ENCODE data around the gene MXD4.

The MXD4 gene

DNA sequence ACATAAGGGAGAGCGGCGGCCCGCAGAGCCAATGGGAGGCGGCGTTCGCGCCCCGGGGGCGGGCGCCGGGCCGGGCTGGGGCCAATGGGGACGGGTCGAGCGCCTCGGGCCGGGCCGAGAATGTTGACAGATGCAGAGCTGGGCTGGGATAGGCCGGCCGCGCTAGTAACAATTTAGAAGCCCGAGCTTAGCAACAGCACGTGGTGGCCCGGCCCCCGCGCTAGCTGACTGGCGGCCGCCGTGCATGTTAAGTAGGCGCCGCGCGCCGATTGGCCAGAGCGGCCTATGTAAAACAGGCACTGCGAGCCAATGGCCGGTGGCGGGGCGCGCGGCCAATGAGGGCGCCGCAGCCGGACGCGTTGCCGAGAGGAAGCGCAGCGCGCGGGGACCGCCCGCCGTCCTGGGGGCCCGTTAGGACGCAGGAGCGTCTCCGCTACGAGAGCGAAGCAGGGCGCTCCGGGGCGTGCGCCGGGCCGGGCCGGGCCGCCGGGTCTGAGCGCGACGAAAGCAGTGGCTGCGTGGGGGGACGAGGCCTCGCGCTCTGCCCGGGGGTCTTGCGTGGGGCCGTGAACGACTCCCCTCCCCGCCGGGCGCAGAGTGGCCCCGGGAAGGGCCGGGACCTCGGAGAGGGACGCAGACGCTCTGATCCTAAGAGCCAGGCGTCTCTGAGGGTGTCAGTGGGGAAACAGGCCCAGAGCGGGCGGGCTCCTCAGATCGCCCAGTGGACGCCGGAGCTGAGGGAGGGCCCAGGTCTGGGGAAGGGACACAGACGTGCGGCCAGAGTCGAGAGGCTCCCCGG lies 435 bp upstream of the MXD4 start:
- peak; percentile 97 to 99 for DNase-seq

DNA sequence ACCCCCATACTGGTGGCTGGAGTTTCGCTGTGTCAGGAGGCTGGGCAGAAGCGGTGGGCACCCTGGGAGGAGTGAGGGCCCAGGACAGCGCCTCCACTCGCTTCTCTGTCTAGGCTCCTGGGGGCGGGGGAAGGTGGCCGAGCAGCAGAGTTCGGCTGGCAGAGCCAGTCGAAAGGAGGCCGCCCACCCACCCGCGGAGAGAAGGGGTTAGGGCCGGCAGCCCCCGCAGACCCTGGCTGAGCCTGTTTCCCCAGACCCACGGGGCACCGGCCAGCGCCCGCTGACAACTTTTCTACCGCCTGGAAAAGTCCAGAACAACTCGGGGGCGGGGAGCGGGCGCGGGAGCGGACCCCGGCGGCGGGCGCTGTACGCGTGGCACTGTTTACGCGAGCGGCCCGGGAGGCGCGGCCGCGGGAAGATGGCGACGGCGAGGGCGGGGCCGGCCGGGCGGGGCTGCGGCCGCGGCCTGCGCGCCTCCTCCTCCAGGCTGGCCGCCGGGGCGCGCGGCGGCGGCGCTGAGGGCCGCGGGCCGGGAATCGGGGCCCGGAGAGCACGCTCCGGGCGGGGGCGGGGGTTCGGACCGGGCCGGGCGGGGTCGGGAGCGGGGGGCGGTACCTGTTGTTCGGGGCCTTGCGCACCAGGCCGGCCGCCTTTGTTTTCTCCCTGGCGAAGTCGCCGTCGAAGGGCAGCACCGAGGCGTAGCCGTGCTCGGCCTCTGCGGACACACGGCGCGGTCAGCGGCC lies 628 bp downstream of the MXD4 start:
- DNase-seq, result peak; percentile 28 to 45

GRCh38 chr4:2260344-2261109 lies 1.4 kb downstream of the MXD4 start:
- DNase-seq, result no peak

DNA sequence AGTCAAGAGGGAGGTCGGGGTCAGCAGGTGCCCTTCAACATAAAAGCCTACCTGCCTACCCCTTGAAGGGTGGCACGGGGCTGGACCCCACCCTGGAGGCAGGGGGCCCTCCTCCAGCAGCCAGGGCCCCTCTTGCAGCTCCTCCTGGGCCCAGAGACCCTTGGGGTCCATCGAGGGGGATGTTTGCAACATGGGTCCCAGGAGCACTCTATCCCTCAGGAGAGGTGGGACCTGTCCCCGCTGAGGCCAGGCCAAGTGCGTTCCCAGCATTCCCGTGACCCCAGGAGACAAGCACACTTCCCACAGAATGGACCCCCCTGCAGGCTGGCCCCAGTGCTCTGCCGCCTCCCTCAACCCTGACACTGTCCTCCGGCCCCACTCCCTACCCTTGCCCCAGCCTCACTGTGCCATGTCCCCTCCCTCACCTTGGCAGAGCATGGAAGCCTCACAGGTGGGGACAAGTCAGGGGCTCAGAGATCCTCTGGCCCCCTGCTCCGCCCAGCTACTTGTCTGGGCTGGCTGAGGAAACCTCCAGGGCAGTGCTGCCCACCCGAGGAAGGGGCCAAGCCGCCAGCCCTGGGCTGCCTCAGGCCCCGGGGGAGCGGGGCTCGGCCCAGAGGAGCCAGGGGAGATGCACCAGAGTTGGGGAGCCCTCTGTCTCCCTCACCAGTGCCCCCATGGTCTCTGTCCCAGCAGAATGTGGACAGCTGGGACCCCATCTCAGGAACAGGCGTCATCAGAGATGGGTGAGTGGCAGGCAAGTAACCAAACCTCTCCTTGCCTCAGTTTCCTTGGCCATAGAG lies 2.2 kb downstream of the MXD4 start:
- DNase-seq, result no peak

GRCh38 chr4:2259036-2259540 lies 2.8 kb downstream of the MXD4 start:
- DNase-seq, result no peak

DNA sequence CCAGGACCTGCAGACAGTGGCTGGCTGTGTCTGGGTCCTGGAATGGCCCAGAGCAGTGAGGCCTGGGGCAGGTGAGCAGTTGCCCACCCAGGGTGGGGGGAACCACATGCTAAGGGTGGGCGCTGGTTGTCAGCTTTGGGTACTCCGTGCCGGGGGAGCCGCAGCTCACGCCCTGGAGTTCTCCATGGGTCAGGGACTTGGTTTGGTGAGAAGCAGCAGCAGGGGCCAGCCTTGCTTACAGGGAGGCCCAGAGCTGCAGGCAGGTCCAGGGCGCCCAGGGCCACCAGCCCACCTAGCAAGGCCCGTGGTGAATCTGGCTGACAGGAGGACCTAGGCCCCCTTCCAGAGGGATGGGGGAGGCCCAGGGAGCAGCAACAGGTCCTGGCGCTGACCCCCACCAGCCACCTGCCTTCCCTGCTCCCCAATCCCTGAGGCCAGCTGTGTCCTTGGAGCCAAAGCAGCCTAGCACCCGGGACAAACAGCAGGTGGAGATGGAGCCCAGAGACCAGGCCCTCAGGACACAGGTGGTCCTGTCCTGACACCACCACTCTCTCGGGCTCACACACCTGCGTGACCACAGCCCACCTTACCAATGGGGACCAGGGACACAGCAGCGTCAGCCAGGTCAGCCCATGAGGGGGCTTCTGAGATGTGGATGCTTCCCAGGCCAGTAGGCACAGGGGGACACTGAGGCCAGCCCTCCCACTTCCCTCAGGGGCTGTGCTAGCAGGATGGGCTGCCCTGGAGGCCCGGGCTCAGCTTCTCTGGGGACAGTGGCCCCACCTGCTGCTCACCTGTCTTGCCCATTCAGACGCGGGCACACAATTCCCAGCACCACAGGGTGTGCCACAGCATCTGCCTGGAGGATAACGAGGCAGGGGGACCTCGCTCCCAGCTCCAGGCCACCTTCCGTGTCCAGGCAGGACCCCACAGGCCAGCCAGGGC lies 3.5 kb downstream of the MXD4 start:
- no peak for DNase-seq

- no peak for DNase-seq
These were observed 4.4 kb downstream of the MXD4 start for GRCh38 chr4:2257361-2258081.

GRCh38 chr4:2256781-2257191 lies 5.1 kb downstream of the MXD4 start:
- DNase-seq, result no peak

GRCh38 chr4:2256156-2256731 lies 5.7 kb downstream of the MXD4 start:
- no peak for DNase-seq

GRCh38 chr4:2255501-2256155 lies 6.3 kb downstream of the MXD4 start:
- no peak for DNase-seq

DNA sequence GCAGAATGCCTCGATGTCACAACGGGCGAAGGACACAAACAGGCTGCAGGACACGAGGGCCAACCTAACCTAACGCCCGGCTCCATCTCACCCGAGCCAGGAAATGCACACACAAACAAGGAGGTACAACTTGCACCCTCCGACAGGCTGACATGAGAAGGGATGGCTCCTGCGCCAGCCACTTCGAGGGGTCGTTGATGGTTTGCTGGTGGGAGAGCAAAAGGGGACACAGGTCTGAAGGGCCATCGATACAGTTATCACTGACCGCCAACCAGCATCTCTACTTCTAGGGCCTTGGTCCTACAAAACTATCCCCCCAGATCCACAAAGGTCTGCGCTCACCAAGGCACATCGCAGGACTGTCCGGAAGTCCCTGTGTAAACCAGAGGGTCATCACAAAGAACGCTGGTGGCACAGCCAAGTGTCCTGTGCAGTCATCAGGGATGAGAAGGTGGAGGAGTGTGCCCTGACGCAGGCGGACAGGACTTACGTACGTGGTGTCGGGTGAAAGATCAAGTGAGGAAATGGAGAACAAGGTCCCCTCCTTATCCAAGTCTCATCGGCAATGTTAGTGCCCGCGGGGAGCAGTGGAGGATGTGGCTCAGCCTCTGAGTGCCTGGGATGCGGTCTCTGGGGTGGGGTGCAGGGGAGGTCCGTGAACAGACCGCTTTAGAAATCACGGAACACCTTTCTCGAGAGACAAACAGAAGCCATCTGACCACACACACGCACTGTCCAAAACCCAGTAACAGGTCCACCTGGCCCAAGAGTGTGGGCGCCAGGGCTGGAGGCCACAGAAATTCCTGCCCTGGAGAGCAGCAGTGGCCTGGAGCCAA lies 7.0 kb downstream of the MXD4 start:
- no peak for DNase-seq

GRCh38 chr4:2253160-2254084 lies 8.5 kb downstream of the MXD4 start:
- no peak for DNase-seq

DNA sequence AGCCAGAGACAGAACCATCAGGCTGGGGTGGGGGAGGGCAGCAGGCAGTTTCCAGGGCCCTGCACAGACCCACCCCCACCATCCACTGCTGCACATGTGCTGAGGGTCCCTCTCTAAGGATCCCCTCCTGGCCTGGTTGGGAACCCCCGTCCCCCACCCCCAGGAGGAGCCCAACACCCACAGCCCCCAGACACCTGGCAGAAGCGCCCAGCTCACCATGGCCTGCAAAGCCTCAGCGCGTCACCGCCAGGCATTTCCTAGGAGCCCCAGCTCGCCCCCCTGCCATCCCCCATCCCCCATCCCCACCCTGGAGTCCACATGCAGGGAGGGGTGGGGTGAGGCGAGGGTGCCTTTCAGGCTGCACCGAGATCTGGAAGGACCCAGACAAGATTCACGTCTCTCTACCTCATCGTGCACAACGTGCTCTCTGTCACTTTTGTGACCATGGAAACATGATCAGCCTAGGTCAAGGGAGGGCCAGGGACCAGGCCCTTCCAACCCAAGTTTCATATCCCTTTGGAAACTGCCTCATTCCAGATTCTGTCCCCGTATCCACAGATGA lies 9.3 kb downstream of the MXD4 start:
- DNase-seq, result no peak

DNA sequence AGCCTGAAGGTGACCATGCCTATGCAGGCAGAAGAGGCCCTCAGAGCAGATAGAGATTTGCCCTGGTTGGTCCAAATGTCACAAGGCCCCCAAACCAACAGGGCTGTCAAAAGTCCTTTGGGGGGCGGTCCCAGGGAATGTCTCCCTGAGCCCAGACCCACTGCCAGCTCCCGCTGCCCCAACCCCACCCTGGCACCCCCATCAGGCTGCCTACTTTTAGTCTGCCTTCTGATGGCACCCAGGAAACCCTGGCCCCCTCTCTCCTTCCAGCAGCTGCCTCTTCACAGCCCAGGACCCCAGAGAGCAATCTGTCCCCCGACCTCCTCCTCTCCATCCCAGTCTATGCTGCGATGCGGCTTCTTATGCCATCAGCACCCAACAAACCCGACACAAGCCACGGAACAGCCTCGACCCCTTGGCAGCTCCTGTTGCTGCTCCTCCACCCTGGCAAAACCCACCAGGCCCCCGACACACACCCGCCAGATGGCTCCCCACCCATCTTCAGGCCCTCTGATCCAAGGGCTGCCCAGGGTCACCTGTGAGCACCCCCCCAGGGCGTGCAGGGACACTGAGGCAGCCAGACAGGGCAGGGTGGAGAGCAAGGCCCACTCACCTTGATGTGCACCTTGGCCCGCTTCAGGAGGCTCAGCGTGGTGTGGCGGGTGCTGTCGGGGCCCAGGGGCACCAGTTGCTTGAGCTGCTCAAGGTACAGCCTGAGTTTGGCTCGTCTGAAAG lies 9.9 kb downstream of the MXD4 start:
- DNase-seq, result no peak

- DNase-seq, result no peak
These were observed 10.7 kb downstream of the MXD4 start for GRCh38 chr4:2251073-2251794.
